Tibial artery (tissue), 4 donors: ENCODE measurements around the gene ALKAL2.

Source experiments
- DNase-seq, 2 donors: peaks; one replicate each; pipeline ENCODE4 v3.0.0-alpha.2; 2019
- H3K27ac ChIP-seq, 2 donors: fragments of 200-600 bp; sonication (generic) in 1 of 2; 1 replicate in 1 of 2; 2 replicates in 1 of 2; pipeline ENCODE4 v1.5.1; 2018 to 2019; ENCODE audit warnings: mild to moderate bottlenecking in 1 of 2
- H3K27me3 ChIP-seq, 2 donors: fragments of 200-600 bp; sonication (generic) in 1 of 2; one replicate each; pipeline versions ENCODE4 v1.5.1 to v1.6.0; 2016 to 2019
- H3K36me3 ChIP-seq, 3 donors: fragments of 200-600 bp; sonication (generic) in 2 of 3; one replicate each; pipeline ENCODE4 v1.5.1; 2016 to 2019; ENCODE audit warnings: mild to moderate bottlenecking in 2 of 3
- H3K4me1 ChIP-seq, 4 donors: fragments of 200-600 bp; sonication (generic) in 2 of 4; 1 replicate in 3 of 4; 2 replicates in 1 of 4; pipeline ENCODE4 v1.5.1; 2016 to 2019
- H3K4me3 ChIP-seq, 2 donors: fragments of 200-600 bp; sonication (generic) in 1 of 2; 1 replicate in 1 of 2; 2 replicates in 1 of 2; pipeline ENCODE4 v1.5.1; 2018 to 2019; ENCODE audit warnings: mild to moderate bottlenecking in 2 of 2
- H3K9me3 ChIP-seq, 3 donors: fragments of 200-600 bp; sonication (generic) in 1 of 3; one replicate each; pipeline ENCODE4 v1.5.1; 2016 to 2019
- intact Hi-C: fragments of 100-400 bp; cut with DNase I; formaldehyde crosslinking; loops from one replicate; pipeline ENCODE4 v1.15.0; 2023; ENCODE audit warnings: low total_unique reads
- TF ChIP-seq, protein P1 (sequence below), 2 experiments: fragments of 200-600 bp in 1 of 2; fragments of 450-650 bp in 1 of 2; IDR thresholded peaks; one replicate each; pipeline ENCODE4 v1.5.1; 2017 to 2019; ENCODE audit warnings: antibody characterized with exemption in 2 of 2, mild to moderate bottlenecking in 1 of 2, moderate library complexity in 1 of 2

The ALKAL2 gene

DNA sequence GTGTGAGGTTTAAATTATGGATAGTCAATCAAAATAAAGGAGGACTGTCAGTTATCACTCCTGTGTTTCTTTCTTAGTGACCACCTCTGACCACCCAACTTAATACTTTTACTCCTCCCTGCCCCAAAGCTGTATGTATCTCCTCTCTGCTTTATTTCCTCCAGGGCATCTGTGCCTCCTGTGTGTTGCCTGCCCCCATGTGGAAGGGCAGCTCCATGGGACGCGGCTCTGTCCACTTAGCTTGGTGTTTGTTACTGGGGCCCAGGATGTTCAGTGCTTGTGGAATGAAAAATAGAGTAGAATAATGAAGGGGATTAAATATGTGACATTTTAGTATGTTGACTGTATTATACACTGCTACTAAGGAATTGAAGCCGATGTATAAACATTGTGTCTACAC is 13.4 kb downstream of the ALKAL2 start:
- Histone ChIP-seq H3K27me3 (no peaks in the 10 kb centered on the region), H3K36me3 (peaks cover 34 to 54% (median 43%) of the 10 kb centered on the region in 3 donors), H3K9me3 (no peaks in the 10 kb centered on the region), H3K4me1 (peaks cover 0 to 2% (median 0%) of the 10 kb centered on the region in 4 donors), H3K4me3 (no peak overlapping the region), H3K27ac (no peak overlapping the region)
- TF ChIP-seq, protein P1, sequence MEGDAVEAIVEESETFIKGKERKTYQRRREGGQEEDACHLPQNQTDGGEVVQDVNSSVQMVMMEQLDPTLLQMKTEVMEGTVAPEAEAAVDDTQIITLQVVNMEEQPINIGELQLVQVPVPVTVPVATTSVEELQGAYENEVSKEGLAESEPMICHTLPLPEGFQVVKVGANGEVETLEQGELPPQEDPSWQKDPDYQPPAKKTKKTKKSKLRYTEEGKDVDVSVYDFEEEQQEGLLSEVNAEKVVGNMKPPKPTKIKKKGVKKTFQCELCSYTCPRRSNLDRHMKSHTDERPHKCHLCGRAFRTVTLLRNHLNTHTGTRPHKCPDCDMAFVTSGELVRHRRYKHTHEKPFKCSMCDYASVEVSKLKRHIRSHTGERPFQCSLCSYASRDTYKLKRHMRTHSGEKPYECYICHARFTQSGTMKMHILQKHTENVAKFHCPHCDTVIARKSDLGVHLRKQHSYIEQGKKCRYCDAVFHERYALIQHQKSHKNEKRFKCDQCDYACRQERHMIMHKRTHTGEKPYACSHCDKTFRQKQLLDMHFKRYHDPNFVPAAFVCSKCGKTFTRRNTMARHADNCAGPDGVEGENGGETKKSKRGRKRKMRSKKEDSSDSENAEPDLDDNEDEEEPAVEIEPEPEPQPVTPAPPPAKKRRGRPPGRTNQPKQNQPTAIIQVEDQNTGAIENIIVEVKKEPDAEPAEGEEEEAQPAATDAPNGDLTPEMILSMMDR (IDR thresholded peaks at IDR 0.05): no peak
- intact Hi-C loops: no loop called here
- DNase-seq: no peak

DNA sequence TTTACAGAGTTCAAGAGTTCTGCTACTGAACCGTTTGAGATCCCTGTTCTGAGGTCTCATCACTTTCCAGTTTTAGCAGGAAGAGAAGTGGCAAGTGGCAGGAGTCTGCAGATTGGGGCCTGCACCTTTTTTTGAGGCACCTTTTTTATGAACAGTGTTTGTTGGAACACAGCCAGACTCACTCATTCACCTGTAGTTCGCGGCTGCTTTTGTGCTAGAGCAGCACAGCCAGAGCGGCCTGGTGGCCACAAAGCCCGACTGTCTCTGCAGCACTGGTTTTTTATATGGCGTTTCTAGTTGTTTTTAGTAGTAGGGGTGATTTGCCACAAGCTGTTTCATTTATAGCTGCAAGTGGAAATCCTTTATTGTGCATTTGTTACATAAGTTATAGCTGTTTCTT is 14.6 kb downstream of the ALKAL2 start:
- Histone ChIP-seq H3K36me3 (peaks cover 23 to 46% (median 37%) of the 10 kb centered on the region in 3 donors), H3K4me3 (no peak overlapping the region), H3K27ac (no peak overlapping the region), H3K27me3 (no peaks in the 10 kb centered on the region), H3K9me3 (no peaks in the 10 kb centered on the region), H3K4me1 (peaks cover 0 to 5% (median 0%) of the 10 kb centered on the region in 4 donors)
- intact Hi-C loops: no loop called here
- TF ChIP-seq, protein P1 (IDR thresholded peaks at IDR 0.05): no peak
- DNase-seq: no peak

- DNase-seq: no peak
- Histone ChIP-seq H3K27ac (no peak overlapping the region), H3K36me3 (peaks cover 10 to 32% (median 23%) of the 10 kb centered on the region in 3 donors), H3K27me3 (no peaks in the 10 kb centered on the region), H3K4me1 (peaks cover 0 to 5% (median 0%) of the 10 kb centered on the region in 4 donors), H3K4me3 (no peak overlapping the region), H3K9me3 (no peaks in the 10 kb centered on the region)
- TF ChIP-seq, protein P1 (IDR thresholded peaks at IDR 0.05): no peak
- intact Hi-C loops: no loop called here
These were observed 16.0 kb downstream of the ALKAL2 start for GRCh38 chr2:271917-272316.

DNA sequence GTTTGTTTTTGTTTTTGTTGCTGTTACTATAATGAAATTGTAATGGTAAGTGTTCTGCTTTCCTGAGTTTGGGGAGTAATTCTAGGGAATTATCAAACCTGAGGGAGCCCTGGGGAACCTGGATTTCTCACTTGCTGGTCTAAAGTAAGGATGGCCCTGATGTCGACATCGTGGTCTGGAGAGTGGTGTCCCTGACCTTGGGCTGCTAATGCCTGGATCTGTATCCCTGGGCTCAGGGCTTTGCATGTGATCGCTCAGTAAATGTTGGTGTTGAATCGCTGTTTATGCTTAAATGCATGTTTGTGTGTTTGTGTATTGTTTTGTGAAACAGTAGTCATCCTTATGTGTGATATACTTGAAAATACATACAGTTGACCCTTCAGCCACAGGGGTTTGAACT is 17.0 kb downstream of the ALKAL2 start:
- Histone ChIP-seq H3K27ac (no peak overlapping the region), H3K27me3 (no peaks in the 10 kb centered on the region), H3K4me1 (peaks cover 0 to 12% (median 5%) of the 10 kb centered on the region in 4 donors), H3K4me3 (no peak overlapping the region), H3K9me3 (no peaks in the 10 kb centered on the region), H3K36me3 (peaks cover 1 to 31% (median 12%) of the 10 kb centered on the region in 3 donors)
- TF ChIP-seq, protein P1 (IDR thresholded peaks at IDR 0.05): no peak
- DNase-seq: no peak
- intact Hi-C loops: no loop called here

DNA sequence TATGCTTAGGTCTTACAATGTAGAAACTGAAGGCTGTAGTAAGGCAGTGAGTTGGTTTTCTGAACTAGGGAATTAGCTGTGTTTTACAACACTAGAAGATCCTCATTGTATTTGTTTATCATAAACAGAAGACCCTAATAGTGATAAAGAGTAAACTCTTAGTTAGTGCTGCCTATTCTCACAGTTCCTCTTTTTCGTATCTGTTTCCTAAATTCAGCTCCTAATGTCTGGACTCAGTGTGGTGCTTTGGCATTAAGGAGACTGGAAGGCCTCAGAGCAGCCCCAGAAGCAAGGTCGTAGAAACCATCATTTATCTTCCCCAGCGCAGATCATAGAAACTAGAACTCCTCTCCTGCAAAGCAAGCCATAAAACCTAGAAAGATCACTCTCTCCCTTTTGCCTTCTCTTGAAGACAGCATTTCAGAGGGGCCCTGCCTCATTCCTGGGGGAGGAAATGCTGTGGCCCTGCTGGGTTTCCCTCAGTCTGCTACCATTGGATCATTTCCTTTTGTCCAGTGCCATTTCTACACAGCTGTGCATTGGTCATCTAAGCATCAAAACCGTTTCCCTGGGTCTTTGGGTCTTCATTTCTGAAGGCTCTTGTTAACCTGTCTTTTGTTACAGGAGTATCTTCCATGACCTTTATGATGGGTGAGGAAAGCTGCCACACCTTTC is 18.4 kb downstream of the ALKAL2 start:
- Histone ChIP-seq H3K4me1 (peaks cover 0 to 18% (median 8%) of the 10 kb centered on the region in 4 donors), H3K4me3 (no peak overlapping the region), H3K9me3 (no peaks in the 10 kb centered on the region), H3K27me3 (no peaks in the 10 kb centered on the region), H3K27ac (no peak overlapping the region), H3K36me3 (peaks cover 0 to 24% (median 11%) of the 10 kb centered on the region in 3 donors)
- TF ChIP-seq, protein P1 (IDR thresholded peaks at IDR 0.05): no peak
- no peak for DNase-seq
- intact Hi-C loops: no loop called here
